MCF 10A (cell line): Measurements from ENCODE around the gene TBX2. TPM values are rescaled to one million over a fixed set of nuclear protein-coding genes. Genes with fewer than 3 reads are reported as not detected.

ENCODE experiments used
- BruUV-seq: library from RNA; stranded (reverse); fragments of 400-500 nt; replicated peaks from 2 replicates; lab custom pipeline; 2021; lab: Mats Ljungman, UMichigan
- CTCF ChIA-PET: fragments of 300-600 bp; sonication (Branson Sonifier 250); formaldehyde crosslinking; extraction: SDS; loops from one replicate; lab custom pipeline; 2021; ENCODE audit warnings: antibody characterized with exemption, inconsistent platforms; lab: Yijun Ruan, JAX
- POLR2A ChIA-PET: fragments of 300-600, 350-650 bp; sonication (Branson Sonifier 250); formaldehyde crosslinking; extraction: SDS; loops from one replicate; lab custom pipeline; 2020; ENCODE audit warnings: antibody characterized with exemption, inconsistent platforms; lab: Yijun Ruan, JAX
- DNase-seq: peaks from one replicate; pipeline ENCODE4 v3.0.0-alpha.2; 2018; ENCODE audit not compliant: unreplicated experiment
- H3K27ac Mint-ChIP-seq: one replicate; pipeline ENCODE4 v1.8.0; 2022; ENCODE audit warnings: mild to moderate bottlenecking, low read depth, mixed read lengths; ENCODE audit not compliant: unreplicated experiment
- H3K27me3 Mint-ChIP-seq: one replicate; pipeline ENCODE4 v1.8.0; 2022; ENCODE audit warnings: mixed read lengths; ENCODE audit not compliant: insufficient read depth, unreplicated experiment
- H3K36me3 Mint-ChIP-seq: one replicate; pipeline ENCODE4 v1.8.0; 2022; ENCODE audit warnings: mild to moderate bottlenecking, moderate library complexity, mixed read lengths; ENCODE audit not compliant: insufficient read depth, unreplicated experiment
- H3K4me1 Mint-ChIP-seq: one replicate; pipeline ENCODE4 v1.8.0; 2022; ENCODE audit warnings: mixed read lengths; ENCODE audit not compliant: insufficient read depth, unreplicated experiment
- H3K4me3 Mint-ChIP-seq: one replicate; pipeline ENCODE4 v1.8.0; 2022; ENCODE audit warnings: mild to moderate bottlenecking, moderate library complexity, mixed read lengths; ENCODE audit not compliant: unreplicated experiment
- H3K9me3 Mint-ChIP-seq: one replicate; pipeline ENCODE4 v1.8.0; 2022; ENCODE audit warnings: mixed read lengths; ENCODE audit not compliant: unreplicated experiment
- intact Hi-C: fragments of 100-400 bp; cut with micrococcal nuclease; formaldehyde crosslinking; loops from 2 replicates; pipeline ENCODE4 v1.14.1; 2022
- total RNA-seq: library from RNA; stranded (reverse); gene quantifications from 2 replicates; pipeline ENCODE4 v1.2.3, GENCODE V29; 2022
- TF ChIP-seq, protein P1 (sequence below): fragments of 200-600 bp; IDR thresholded peaks from one replicate; pipeline ENCODE4 v1.8.0; 2022; ENCODE audit warnings: antibody characterized with exemption, mild to moderate bottlenecking; ENCODE audit not compliant: unreplicated experiment

Gene TBX2
- total RNA-seq, 1 experiment from 2014 or later: 1.5 TPM

DNA sequence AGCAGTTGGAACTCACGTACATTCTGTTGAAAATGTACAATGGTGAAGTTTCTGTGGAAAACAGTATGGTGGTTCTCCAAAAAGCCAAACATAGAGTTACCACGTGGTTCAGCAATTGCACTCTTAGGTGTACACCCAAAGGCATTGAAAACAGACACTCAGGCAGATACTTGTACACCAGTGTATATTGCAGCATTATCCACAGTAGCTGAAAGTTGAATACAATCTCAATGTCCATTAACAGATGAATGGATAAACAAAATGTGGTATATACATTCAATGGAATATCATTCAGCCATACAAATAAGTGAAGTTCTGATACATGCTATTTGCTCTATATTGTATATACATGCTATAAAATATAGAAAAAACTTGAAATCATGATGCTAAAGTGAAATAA is 23.2 kb downstream of the TBX2 start:
- no peak overlapping the region for H3K27ac Mint-ChIP-seq
- TF ChIP-seq, protein P1, sequence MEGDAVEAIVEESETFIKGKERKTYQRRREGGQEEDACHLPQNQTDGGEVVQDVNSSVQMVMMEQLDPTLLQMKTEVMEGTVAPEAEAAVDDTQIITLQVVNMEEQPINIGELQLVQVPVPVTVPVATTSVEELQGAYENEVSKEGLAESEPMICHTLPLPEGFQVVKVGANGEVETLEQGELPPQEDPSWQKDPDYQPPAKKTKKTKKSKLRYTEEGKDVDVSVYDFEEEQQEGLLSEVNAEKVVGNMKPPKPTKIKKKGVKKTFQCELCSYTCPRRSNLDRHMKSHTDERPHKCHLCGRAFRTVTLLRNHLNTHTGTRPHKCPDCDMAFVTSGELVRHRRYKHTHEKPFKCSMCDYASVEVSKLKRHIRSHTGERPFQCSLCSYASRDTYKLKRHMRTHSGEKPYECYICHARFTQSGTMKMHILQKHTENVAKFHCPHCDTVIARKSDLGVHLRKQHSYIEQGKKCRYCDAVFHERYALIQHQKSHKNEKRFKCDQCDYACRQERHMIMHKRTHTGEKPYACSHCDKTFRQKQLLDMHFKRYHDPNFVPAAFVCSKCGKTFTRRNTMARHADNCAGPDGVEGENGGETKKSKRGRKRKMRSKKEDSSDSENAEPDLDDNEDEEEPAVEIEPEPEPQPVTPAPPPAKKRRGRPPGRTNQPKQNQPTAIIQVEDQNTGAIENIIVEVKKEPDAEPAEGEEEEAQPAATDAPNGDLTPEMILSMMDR: no peak

DNA sequence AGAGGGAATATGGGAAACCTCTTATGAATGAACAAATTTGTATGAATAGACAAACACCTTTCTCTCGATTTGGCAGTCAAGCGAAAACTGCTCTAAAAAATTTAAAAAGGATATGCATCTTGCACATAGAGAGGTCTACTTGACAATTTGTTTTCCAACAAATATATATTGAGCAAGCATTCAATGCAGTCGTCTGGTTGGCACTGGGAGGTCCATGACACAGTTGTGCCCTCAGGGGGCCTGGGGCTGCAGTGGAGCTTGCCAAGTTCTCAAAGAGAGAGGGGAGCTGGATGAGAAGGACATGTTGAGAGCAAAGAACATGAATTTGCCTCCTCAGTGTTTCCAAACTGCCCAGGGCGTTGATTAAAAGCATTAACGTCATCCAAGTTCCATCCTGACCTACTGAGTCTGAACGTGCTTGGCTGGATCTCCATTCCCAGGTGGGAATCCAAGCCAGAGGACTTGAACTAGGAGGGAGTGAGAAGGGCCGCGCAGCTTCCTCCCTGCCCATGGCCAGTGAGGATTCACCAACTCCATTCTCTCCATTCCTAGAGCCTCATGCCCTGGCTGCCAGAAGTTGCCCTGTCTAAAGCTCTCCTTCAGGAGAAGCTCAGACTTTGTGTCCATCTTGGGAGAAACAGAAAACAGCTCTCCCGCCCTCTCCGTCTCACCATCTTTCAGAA is 24.5 kb downstream of the TBX2 start:
- TF ChIP-seq, protein P1: no peak
- intact Hi-C loops: no loop called here
- Mint-ChIP-seq H3K27ac (no peak overlapping the region), H3K4me3 (no peak overlapping the region), H3K4me1 (no peaks in the 10 kb centered on the region), H3K36me3 (peaks cover 4% of the 10 kb centered on the region), H3K9me3 (no peaks in the 10 kb centered on the region), H3K27me3 (peaks cover 33% of the 10 kb centered on the region)
- no TSS peak for BruUV-seq
- ChIA-PET CTCF (interaction anchor here (1.1 to 2.4 kb wide), 2 partner anchors 12 to 127 kb away, joined by 6 to 8 read pairs; no protein-coding TSS in a partner anchor), POLR2A (interaction anchor here (0.5 kb wide), 1 partner anchor 10 kb away, joined by 3 read pairs; no protein-coding TSS in a partner anchor)
- no peak for DNase-seq

More for the DNA sequence above, 23.2 kb downstream of the TBX2 start:
- BruUV-seq: no TSS peak
- Mint-ChIP-seq H3K4me1 (no peaks in the 10 kb centered on the region), H3K9me3 (no peaks in the 10 kb centered on the region), H3K36me3 (peaks cover 4% of the 10 kb centered on the region), H3K4me3 (no peak overlapping the region), H3K27me3 (peaks cover 33% of the 10 kb centered on the region)
- ChIA-PET CTCF (interaction anchor here (0.8 to 4.3 kb wide), 4 partner anchors 9 to 414 kb away, joined by 3 to 35 read pairs (median 6); no protein-coding TSS in a partner anchor), POLR2A (no interaction called here)
- DNase-seq: no peak
- intact Hi-C loops: no loop called here

DNA sequence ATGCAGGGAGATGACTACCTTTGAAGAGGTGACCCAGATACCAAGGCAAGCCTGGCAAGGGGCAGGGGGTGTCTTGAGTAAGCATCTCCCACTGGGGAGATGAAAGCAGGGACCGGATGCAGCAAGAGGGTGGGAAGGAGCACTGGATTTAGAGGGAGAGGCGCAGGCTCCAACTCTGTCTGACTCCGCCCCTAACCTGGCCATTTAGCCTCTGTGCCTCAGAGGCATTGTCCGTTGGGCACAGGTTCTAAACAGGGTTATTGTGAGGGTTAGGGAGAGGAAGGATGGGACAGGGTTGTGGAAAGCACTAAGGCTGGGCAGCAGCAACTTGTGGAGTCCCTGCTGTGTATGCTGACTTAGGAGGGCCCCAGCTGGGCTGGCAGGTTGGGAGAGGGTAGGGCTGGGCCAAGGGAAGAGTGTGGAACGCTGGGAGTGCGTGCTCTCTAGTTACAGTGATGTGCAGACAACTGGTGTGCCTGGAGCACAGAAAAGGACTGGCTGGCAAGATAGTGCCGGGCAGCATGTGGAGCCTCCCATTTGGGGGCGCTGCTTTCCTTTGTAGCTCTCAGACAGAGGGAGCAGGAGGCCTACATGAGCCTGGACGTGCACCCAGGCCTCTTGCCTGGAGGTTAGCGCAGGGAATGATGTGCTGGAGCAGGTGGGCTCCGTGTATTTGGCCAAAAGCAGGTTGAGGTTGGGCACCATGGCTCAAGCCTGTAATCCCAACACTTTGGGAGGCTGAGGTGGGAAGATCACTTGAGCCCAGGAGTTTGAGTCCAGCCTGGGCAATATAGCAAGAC is 26.2 kb downstream of the TBX2 start:
- peak; percentile 40 for DNase-seq
- ChIA-PET CTCF (interaction anchor here (0.9 to 1.1 kb wide), 2 partner anchors 8 to 10 kb away, joined by 4 to 6 read pairs; no protein-coding TSS in a partner anchor), POLR2A (no interaction called here)
- Mint-ChIP-seq H3K36me3 (no peaks in the 10 kb centered on the region), H3K27me3 (peaks cover 20% of the 10 kb centered on the region), H3K4me3 (no peak overlapping the region), H3K9me3 (no peaks in the 10 kb centered on the region), H3K4me1 (no peaks in the 10 kb centered on the region), H3K27ac (no peak overlapping the region)
- TF ChIP-seq, protein P1: no peak
- BruUV-seq: no TSS peak
- intact Hi-C loops: no loop called here
